ENCODE measurements around the gene ATXN7L1. TPM values are rescaled to one million over a fixed set of nuclear protein-coding genes. Genes with fewer than 3 reads are reported as not detected.

The ATXN7L1 gene
- total and polyA plus RNA-seq, 2 of the 13 experiments (the other 11 are each of a cell fraction or from before 2014, with no cell fraction given): 4.1 to 7.8 TPM

GRCh38 chr7:105721571-105722104 lies 154.8 kb downstream of the ATXN7L1 start:
- no peak overlapping the region for H2AFZ ChIP-seq (ENCODE audit: low read length)
- no peaks in the 10 kb centered on the region for H3K27me3 ChIP-seq (ENCODE audit: control insufficient read depth in 1 of 2, insufficient read depth in 2 of 2, low read length in 2 of 2)
- intact Hi-C loops (cut with micrococcal nuclease; ENCODE audit: unreplicated experiment) (no loop called here), in situ Hi-C loops (cut with HindIII; ENCODE audit: extremely low pct_ligation_motif_present, low pct_unique_long_range_greater_than_20kb) (no loop called here)
- H4K20me1 ChIP-seq (ENCODE audit: insufficient read depth, low read length): no peaks in the 10 kb centered on the region
- H3K4me2 ChIP-seq (ENCODE audit: low read depth, low read length): no peak overlapping the region
- BruUV-seq (replicated peaks): no TSS peak
- no peak overlapping the region for H3K9ac ChIP-seq (ENCODE audit: insufficient read depth, low read depth, low read length)
- TF ChIP-seq ZBTB37 (CRISPR knock-in tag; IDR thresholded peaks at IDR 0.05) (no peak), TBL1XR1 (IDR thresholded peaks at IDR 0.05; ENCODE audit: borderline replicate concordance, low read length, partially characterized antibody) (no peak), HHEX (CRISPR knock-in tag; IDR thresholded peaks at IDR 0.05) (no peak), HDAC2 (CRISPR knock-in tag; IDR thresholded peaks at IDR 0.05) (no peak), AKNA (CRISPR knock-in tag; IDR thresholded peaks at IDR 0.05; ENCODE audit: borderline replicate concordance) (no peak), PBX2 (CRISPR knock-in tag; IDR thresholded peaks at IDR 0.05) (no peak), ZNF687 (CRISPR knock-in tag; IDR thresholded peaks at IDR 0.05) (no peak), ESRRA (CRISPR knock-in tag; IDR thresholded peaks at IDR 0.05; ENCODE audit: low read depth) (no peak)
- DNase-seq (ENCODE audit: low spot score) (no peak), ATAC-seq (no peak), FAIRE-seq (no peak)
- no peak overlapping the region for H3K27ac ChIP-seq (ENCODE audit: extremely low read length, insufficient read depth, low read length)
- no peaks in the 10 kb centered on the region for H3K79me2 ChIP-seq (ENCODE audit: insufficient read depth, low read length)
- no peaks in the 10 kb centered on the region for H3K36me3 ChIP-seq (replicated peaks in 1 of 2; ENCODE audit: control insufficient read depth in 1 of 2, insufficient read depth in 2 of 2, low read length in 2 of 2)
- WGBS (ENCODE audit: low lambda C conversion rate): 87% methylated on average over 5 of the region's 5 CpGs
- H3K4me3 ChIP-seq (replicated peaks in 1 of 3; ENCODE audit: insufficient read depth in 1 of 3, low read depth in 2 of 3, low read length in 3 of 3): no peak overlapping the region
- no peaks in the 10 kb centered on the region for H3K9me3 ChIP-seq (ENCODE audit: low read length)
- ChIA-PET POLR2A (no interaction called here), CTCF (ENCODE audit: low intra/inter-chr PET ratio, low total read pairs) (no interaction called here)
- no peaks in the 10 kb centered on the region for H3K4me1 ChIP-seq (ENCODE audit: insufficient read depth, low read length)
